ENCODE data around the gene WASF3.

The WASF3 gene

GRCh38 chr13:26681036-26681435 lies 123.6 kb downstream of the WASF3 start:
- Histone ChIP-seq H3F3A (ENCODE audit: insufficient read depth, low read length) (no peaks in the 10 kb centered on the region), H4K20me1 (ENCODE audit: insufficient read depth, low read length) (no peaks in the 10 kb centered on the region), H3K9me2 (replicated peaks; ENCODE audit: insufficient read depth, low read length) (no peaks in the 10 kb centered on the region), H2AFZ (ENCODE audit: low read length) (no peak overlapping the region), H3K9ac (ENCODE audit: low read length) (no peak overlapping the region), H3K4me2 (ENCODE audit: low read depth, low read length) (no peak overlapping the region), H3K27ac (ENCODE audit: low read length) (no peak overlapping the region), H3K4me3 (ENCODE audit: low read length) (no peak overlapping the region), H3K4me1 (ENCODE audit: low read length) (no peaks in the 10 kb centered on the region), H3K79me2 (ENCODE audit: low read length) (no peaks in the 10 kb centered on the region), H3K27me3 (replicated peaks; ENCODE audit: insufficient read depth, low read length) (no peaks in the 10 kb centered on the region), H3K36me3 (replicated peaks; ENCODE audit: insufficient read depth, low read length) (no peaks in the 10 kb centered on the region), H3K9me3 (replicated peaks; ENCODE audit: insufficient read depth, low read length) (no peaks in the 10 kb centered on the region)
- no peak for DNase-seq
- TF ChIP-seq EZH2 (optimal IDR thresholded peaks at IDR 0.05; ENCODE audit: low read depth, low read length) (no peak), CTCF (IDR thresholded peaks at IDR 0.05; ENCODE audit: low read length) (no peak), EZH2phosphoT487 (IDR thresholded peaks at IDR 0.05; ENCODE audit: low read length) (no peak)

GRCh38 chr13:26682606-26683005 lies 125.1 kb downstream of the WASF3 start:
- Histone ChIP-seq H3K9ac (ENCODE audit: low read length) (no peak overlapping the region), H3K9me3 (replicated peaks; ENCODE audit: insufficient read depth, low read length) (no peaks in the 10 kb centered on the region), H3K4me2 (ENCODE audit: low read depth, low read length) (no peak overlapping the region), H3K27me3 (replicated peaks; ENCODE audit: insufficient read depth, low read length) (no peaks in the 10 kb centered on the region), H3F3A (ENCODE audit: insufficient read depth, low read length) (no peaks in the 10 kb centered on the region), H3K9me2 (replicated peaks; ENCODE audit: insufficient read depth, low read length) (no peaks in the 10 kb centered on the region), H3K4me3 (ENCODE audit: low read length) (no peak overlapping the region), H3K27ac (ENCODE audit: low read length) (no peak overlapping the region), H3K79me2 (ENCODE audit: low read length) (no peaks in the 10 kb centered on the region), H4K20me1 (ENCODE audit: insufficient read depth, low read length) (no peaks in the 10 kb centered on the region), H2AFZ (ENCODE audit: low read length) (no peak overlapping the region), H3K36me3 (replicated peaks; ENCODE audit: insufficient read depth, low read length) (no peaks in the 10 kb centered on the region), H3K4me1 (ENCODE audit: low read length) (no peaks in the 10 kb centered on the region)
- no peak for DNase-seq
- TF ChIP-seq CTCF (IDR thresholded peaks at IDR 0.05; ENCODE audit: low read length) (no peak), EZH2 (optimal IDR thresholded peaks at IDR 0.05; ENCODE audit: low read depth, low read length) (no peak), EZH2phosphoT487 (IDR thresholded peaks at IDR 0.05; ENCODE audit: low read length) (no peak)

- H3K36me3 ChIP-seq (replicated peaks; ENCODE audit: insufficient read depth, low read length), result no peaks in the 10 kb centered on the region
- no peak overlapping the region for H3K4me2 ChIP-seq (ENCODE audit: low read depth, low read length)
- H3K4me3 ChIP-seq (ENCODE audit: low read length), result no peak overlapping the region
- no peaks in the 10 kb centered on the region for H4K20me1 ChIP-seq (ENCODE audit: insufficient read depth, low read length)
- no peak for TF ChIP-seq CTCF (IDR thresholded peaks at IDR 0.05; ENCODE audit: low read length)
- no peak for TF ChIP-seq EZH2phosphoT487 (IDR thresholded peaks at IDR 0.05; ENCODE audit: low read length)
- no peak for TF ChIP-seq EZH2 (optimal IDR thresholded peaks at IDR 0.05; ENCODE audit: low read depth, low read length)
- H3K4me1 ChIP-seq (ENCODE audit: low read length), result no peaks in the 10 kb centered on the region
- no peaks in the 10 kb centered on the region for H3F3A ChIP-seq (ENCODE audit: insufficient read depth, low read length)
- no peak overlapping the region for H3K9ac ChIP-seq (ENCODE audit: low read length)
- DNase-seq, result no peak
- no peaks in the 10 kb centered on the region for H3K27me3 ChIP-seq (replicated peaks; ENCODE audit: insufficient read depth, low read length)
- no peak overlapping the region for H2AFZ ChIP-seq (ENCODE audit: low read length)
- H3K9me3 ChIP-seq (replicated peaks; ENCODE audit: insufficient read depth, low read length), result no peaks in the 10 kb centered on the region
- no peaks in the 10 kb centered on the region for H3K9me2 ChIP-seq (replicated peaks; ENCODE audit: insufficient read depth, low read length)
- H3K27ac ChIP-seq (ENCODE audit: low read length), result no peak overlapping the region
- no peaks in the 10 kb centered on the region for H3K79me2 ChIP-seq (ENCODE audit: low read length)
Measured at GRCh38 chr13:26685606-26686005, 128.1 kb downstream of the WASF3 start.
